Measurements from ENCODE around the gene F5.

F5 gene

DNA sequence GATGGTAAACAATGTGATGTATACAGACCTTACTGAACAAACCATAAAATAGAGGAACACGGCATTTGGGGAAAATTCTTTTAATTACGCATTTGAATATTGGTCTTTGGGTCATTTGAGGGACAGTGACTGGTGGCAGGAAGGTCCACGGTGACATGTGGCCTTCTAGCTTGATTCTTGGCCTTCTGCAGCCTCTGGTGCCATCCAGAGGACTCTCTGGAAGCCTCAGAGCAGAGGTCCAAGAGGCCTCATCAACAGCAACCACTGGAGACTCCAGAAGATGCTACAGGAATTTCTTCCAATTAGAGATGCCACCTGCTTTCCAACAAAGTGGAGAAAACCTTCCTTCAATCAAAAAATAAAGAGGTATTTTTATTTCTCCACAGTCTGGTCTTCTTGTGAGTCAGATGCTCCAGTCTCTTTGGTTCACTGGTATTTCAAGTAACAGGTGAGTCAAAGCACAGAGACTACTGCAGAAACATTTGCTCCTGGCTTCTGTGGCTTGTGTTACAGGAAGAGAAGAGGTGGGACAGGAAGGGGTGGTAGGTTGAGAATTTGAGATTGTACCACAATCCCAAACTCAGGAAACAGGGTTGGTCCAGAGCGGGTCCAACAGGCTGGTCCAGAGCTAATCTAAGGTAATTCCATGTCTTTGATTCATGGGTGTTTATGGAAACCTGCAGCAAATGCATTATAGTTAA lies 2.7 kb upstream of the F5 start:
- DNase-seq (ENCODE audit: low read depth) = no peak
- H3K4me3 ChIP-seq (replicated peaks; ENCODE audit: low read depth, low read length) = no peak overlapping the region

DNA sequence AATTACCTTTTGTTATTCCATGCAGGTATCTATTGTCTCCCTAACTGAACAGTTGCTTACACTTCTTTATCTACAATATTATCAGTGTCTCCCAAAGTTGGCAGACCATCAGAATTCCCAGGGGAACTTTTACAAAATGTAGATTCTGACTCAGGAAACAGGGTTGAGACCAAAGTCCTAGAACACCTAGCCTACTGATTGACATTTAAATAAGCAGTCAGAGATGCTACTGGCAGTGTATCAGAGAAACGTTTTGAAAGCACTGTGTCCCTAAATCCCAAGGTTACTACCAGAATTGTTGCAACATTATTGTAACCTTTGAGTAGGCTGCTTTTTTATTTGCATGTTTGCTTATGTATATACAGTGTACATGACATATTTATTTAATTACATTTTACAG lies 1.8 kb upstream of the F5 start:
- H3K4me3 ChIP-seq (replicated peaks; ENCODE audit: low read depth, low read length) = no peak overlapping the region
- no peak for DNase-seq (ENCODE audit: low read depth)
- TF ChIP-seq, protein P1, sequence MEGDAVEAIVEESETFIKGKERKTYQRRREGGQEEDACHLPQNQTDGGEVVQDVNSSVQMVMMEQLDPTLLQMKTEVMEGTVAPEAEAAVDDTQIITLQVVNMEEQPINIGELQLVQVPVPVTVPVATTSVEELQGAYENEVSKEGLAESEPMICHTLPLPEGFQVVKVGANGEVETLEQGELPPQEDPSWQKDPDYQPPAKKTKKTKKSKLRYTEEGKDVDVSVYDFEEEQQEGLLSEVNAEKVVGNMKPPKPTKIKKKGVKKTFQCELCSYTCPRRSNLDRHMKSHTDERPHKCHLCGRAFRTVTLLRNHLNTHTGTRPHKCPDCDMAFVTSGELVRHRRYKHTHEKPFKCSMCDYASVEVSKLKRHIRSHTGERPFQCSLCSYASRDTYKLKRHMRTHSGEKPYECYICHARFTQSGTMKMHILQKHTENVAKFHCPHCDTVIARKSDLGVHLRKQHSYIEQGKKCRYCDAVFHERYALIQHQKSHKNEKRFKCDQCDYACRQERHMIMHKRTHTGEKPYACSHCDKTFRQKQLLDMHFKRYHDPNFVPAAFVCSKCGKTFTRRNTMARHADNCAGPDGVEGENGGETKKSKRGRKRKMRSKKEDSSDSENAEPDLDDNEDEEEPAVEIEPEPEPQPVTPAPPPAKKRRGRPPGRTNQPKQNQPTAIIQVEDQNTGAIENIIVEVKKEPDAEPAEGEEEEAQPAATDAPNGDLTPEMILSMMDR (IDR thresholded peaks at IDR 0.05; ENCODE audit: low read length, missing control alignments) = no peak

More for the DNA sequence above, 2.7 kb upstream of the F5 start:
- TF ChIP-seq, protein P1 (IDR thresholded peaks at IDR 0.05; ENCODE audit: low read length, missing control alignments) = no peak

DNA sequence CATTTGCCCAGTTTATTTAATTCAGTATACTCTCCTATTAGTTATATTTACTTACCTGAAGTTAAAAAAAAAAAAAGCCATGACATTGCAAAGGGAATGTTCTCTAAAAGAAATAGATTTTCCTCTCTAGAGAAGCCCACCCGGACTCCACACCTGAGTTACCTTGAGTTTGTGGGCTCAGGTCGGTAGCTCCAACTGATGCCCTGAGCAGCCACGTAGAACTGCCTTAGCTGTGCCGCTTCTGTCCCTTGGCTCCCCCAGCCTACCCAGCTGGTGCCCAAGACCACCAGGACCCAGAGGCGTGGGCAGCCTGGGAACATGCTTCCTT lies 250 bp downstream of the F5 start:
- no peak overlapping the region for H3K4me3 ChIP-seq (replicated peaks; ENCODE audit: low read depth, low read length)
- TF ChIP-seq, protein P1 (IDR thresholded peaks at IDR 0.05; ENCODE audit: low read length, missing control alignments) = no peak
- DNase-seq (ENCODE audit: low read depth) = no peak

DNA sequence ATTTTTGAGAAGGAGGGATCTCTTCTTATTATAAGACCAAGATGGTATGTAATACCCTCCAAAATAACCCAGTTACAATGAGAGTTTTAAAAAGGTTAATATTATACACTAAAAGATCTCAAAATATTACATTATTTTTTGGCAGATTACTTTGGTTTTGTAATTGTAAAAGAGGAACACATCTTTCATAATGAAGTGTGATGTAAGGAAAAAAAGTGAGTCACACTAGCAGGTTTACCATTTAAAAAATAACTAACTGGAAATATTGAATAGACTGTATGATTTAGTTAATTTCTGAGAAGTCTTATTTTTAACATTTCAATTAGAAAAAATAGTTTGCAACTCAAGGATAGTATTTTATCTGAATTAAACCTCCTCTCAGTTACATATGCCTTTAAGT lies 1.1 kb downstream of the F5 start:
- no peak for DNase-seq (ENCODE audit: low read depth)
- TF ChIP-seq, protein P1 (IDR thresholded peaks at IDR 0.05; ENCODE audit: low read length, missing control alignments) = no peak
- H3K4me3 ChIP-seq (replicated peaks; ENCODE audit: low read depth, low read length) = no peak overlapping the region

DNA sequence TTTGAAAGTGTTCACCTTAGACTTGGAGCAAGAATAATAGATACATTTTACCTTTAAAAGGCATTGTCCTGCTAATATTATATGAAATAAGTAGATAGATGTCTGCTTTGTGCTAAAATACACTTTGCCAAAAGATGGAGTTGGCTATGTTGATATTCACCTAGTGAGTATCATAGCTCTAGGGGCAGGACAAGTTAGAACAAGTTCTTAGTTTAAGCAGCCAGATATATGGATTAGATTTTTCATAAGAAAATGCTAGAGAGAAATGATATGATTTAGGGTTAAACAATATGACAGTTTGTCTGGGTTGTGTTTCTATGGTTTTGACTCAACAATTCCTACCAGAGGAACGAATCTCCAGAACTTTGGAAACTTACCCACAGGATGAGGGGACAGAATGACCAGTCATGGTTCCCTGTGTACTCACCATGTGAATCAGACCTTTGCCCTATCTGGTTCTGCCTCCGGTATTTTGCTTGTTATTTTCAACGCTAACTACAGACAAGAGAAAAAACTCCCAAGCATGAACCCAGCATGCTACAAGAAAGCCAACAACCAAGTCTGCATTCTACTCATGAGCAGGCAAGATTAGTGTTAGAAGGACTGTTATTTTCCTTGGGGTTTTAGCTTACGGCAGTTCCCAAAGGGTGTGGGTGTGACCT lies 1.7 kb downstream of the F5 start:
- no peak for DNase-seq (ENCODE audit: low read depth)
- TF ChIP-seq, protein P1 (IDR thresholded peaks at IDR 0.05; ENCODE audit: low read length, missing control alignments) = no peak
- H3K4me3 ChIP-seq (replicated peaks; ENCODE audit: low read depth, low read length) = no peak overlapping the region

DNA sequence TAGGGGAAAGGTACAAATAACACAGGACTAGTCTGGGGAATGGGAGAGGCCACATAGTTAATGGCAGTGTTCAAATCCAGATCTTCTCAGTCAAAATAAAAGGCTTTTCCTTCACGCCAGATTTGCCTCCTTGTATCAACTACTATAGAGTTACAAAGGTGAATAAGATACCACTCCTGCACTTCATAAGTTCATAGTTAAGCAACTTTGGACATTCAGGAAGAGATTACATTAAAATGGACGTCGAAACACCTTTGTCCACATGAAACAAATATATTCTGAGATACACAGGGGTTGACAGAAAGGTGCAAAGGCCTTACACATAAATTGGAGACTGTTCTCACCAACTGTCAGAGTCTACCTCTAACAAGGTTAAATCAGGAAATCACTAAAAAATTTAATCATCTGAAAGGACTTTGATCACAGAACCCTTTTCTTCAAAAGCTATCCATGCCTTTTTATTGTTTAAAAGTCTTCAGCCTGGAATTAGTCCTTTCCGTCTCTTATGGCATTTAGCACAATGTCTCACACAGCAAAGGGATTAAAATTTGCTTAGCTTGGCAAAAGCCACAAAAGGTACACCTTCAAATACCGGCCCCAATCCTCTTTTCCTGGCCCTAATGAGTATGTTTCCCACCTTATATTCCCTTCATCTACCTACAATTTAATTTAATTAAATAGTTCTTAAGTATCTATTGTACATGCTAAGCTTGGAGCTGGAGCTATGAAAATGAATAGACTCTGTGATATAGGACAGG lies 8.1 kb downstream of the F5 start:
- DNase-seq (ENCODE audit: low read depth) = no peak
- TF ChIP-seq, protein P1 (IDR thresholded peaks at IDR 0.05; ENCODE audit: low read length, missing control alignments) = no peak
- no peak overlapping the region for H3K4me3 ChIP-seq (replicated peaks; ENCODE audit: low read depth, low read length)
